ENCODE data around the gene DOC2A. TPM values are rescaled to one million over a fixed set of nuclear protein-coding genes. Genes with fewer than 3 reads are reported as not detected.
A peak's percentile ranks its signal among the peaks of the same experiment; 100 is the strongest.

The DOC2A gene
- total and polyA plus RNA-seq, 2 of the 4 experiments (the other 2 are of a cell fraction): under 0.01 to 0.48 TPM

DNA sequence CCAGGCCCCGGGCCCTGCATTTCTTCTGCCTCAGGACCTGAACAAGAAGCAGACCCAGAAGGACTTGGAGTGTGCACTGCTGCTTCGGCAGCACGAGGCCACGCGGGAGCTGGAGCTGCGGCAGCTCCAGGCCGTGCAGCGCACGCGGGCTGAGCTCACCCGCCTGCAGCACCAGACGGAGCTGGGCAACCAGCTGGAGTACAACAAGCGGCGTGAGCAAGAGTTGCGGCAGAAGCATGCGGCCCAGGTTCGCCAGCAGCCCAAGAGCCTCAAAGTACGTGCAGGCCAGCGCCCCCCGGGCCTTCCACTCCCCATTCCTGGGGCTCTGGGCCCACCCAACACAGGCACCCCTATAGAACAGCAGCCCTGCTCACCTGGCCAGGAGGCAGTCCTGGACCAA is 24.6 kb downstream of the DOC2A start:
- Histone ChIP-seq H3K9me1 (ENCODE audit: insufficient read depth, low read length) (no peaks in the 10 kb centered on the region), H4K20me1 (ENCODE audit: insufficient read depth, low read length) (no peaks in the 10 kb centered on the region; the same call in 1 of the 2 replicates), H4K91ac (ENCODE audit: insufficient read depth, low read depth, low read length) (no peak overlapping the region), H3K79me1 (ENCODE audit: low read depth in 1 of 2, low read length in 2 of 2) (peaks cover 1 to 9% of the 10 kb centered on the region in 2 experiments; a peak in 1 of 4 replicates), H3K4ac (ENCODE audit: low read depth, low read length) (no peak overlapping the region), H3K27me3 (ENCODE audit: control insufficient read depth, insufficient read depth, low read length) (no peaks in the 10 kb centered on the region), H4K8ac (ENCODE audit: low read depth in 2 of 2, low read length in 2 of 2) (no peak overlapping the region), H3K4me2 (ENCODE audit: low read depth, low read length) (no peak overlapping the region), H2BK15ac (ENCODE audit: low read depth, low read length) (no peak overlapping the region), H3K36me3 (ENCODE audit: control insufficient read depth, insufficient read depth, low read length) (peaks cover 82% of the 10 kb centered on the region), H2BK120ac (ENCODE audit: low read depth, low read length) (no peak overlapping the region), H2AK9ac (replicated peaks; ENCODE audit: low read depth, low read length, poor library complexity) (no peak overlapping the region), H2AK5ac (ENCODE audit: low read depth, low read length) (no peak overlapping the region), H2BK20ac (ENCODE audit: low read depth, low read length) (no peak overlapping the region), H4K5ac (ENCODE audit: low read depth, low read length) (no peak overlapping the region), H3K4me3 (ENCODE audit: insufficient read depth, low read depth, low read length) (no peak overlapping the region), H3K18ac (ENCODE audit: low read depth, low read length) (no peak overlapping the region), H3K14ac (replicated peaks; ENCODE audit: low read depth, low read length) (no peak overlapping the region), H3K4me1 (ENCODE audit: control insufficient read depth, insufficient read depth, low read length) (no peaks in the 10 kb centered on the region), H2BK5ac (ENCODE audit: low read depth, low read length, poor library complexity, severe bottlenecking) (no peak overlapping the region), H3K9me3 (ENCODE audit: control insufficient read depth, insufficient read depth, low read length) (no peaks in the 10 kb centered on the region), H3K56ac (ENCODE audit: extremely low read depth, insufficient read depth, low read length) (no peak overlapping the region), H3K27ac (ENCODE audit: insufficient read depth, low read length) (no peak overlapping the region), H3K9ac (ENCODE audit: low read depth, low read length) (no peak overlapping the region), H3K23ac (ENCODE audit: low read depth, low read length) (no peak overlapping the region), H2AFZ (replicated peaks; ENCODE audit: low read length, poor library complexity) (no peak overlapping the region)
- in situ Hi-C loops (cut with MboI; ENCODE audit: low sequenced_read_pairs): no loop called here
- DNase-seq (no peak), ATAC-seq (ENCODE audit: low read depth) (no peak)
- no peak for TF ChIP-seq CEBPB (IDR thresholded peaks at IDR 0.05; ENCODE audit: low read depth, low read length)
- TF ChIP-seq MAZ (IDR thresholded peaks at IDR 0.05; ENCODE audit: borderline replicate concordance, low read depth, low read length): no peak
- TF ChIP-seq RCOR1 (IDR thresholded peaks at IDR 0.05; ENCODE audit: insufficient replicate concordance, low read length): no peak
- TF ChIP-seq POLR2A (IDR thresholded peaks at IDR 0.05; ENCODE audit: low read depth, low read length): no peak
- BruUV-seq (replicated peaks): TSS peak; percentile 8
- dilution Hi-C loops (cut with HindIII; ENCODE audit: low sequenced_read_pairs, unreplicated experiment): no loop called here
- 91% methylated on average over 7 of the region's 20 CpGs; no CpG with 5 or more reads in 1 of the 2 experiments for WGBS, 2 experiments (ENCODE audit: extremely low coverage in 2 of 2, insufficient read length in 1 of 2)
- POLR2A ChIA-PET (ENCODE audit: unreplicated experiment): no interaction called here
- intact Hi-C loops (cut with micrococcal nuclease): no loop called here
- CTCF ChIA-PET: no interaction called here

All from IMR-90 (cell line).